Adrenal gland (tissue), 19 donors: ENCODE measurements around the gene FNDC4. TPM values are rescaled to one million over a fixed set of nuclear protein-coding genes. Genes with fewer than 3 reads are reported as not detected.
"Not testable (repeated sequence)": the region's sequence is repeated elsewhere in the genome, so short reads cannot be mapped to it uniquely, and the experiment has no call there.

ENCODE experiments used
- DNase-seq, 7 donors: peaks; one replicate each; pipeline ENCODE4 v3.0.0-alpha.2; 2019 to 2020
- H3K27ac ChIP-seq, 5 donors: fragments of 200-600 bp; sonication (generic) in 4 of 5; 1 replicate in 3 of 5; 2 replicates in 2 of 5; pipeline versions ENCODE4 v1.5.1 to v1.8.0; 2016 to 2020; ENCODE audit warnings: mild to moderate bottlenecking in 1 of 5
- H3K27me3 ChIP-seq: fragments of 200-600 bp; 2 replicates; pipeline ENCODE4 v1.8.0; 2021
- H3K36me3 ChIP-seq, 2 donors: fragments of 200-600 bp; replicated peaks in 1 of 2; 1 replicate in 1 of 2; 2 replicates in 1 of 2; pipeline versions ENCODE4 v1.5.1 to v1.8.0; 2018 to 2022
- H3K4me1 ChIP-seq, 2 donors: fragments of 200-600 bp; replicated peaks in 1 of 2; 1 replicate in 1 of 2; 2 replicates in 1 of 2; pipeline versions ENCODE4 v1.5.1 to v1.8.0; 2018 to 2021
- H3K4me3 ChIP-seq, 4 donors: fragments of 200-600 bp; sonication (generic) in 3 of 4; one replicate each; pipeline ENCODE4 v1.5.1; 2016 to 2018
- H3K9me3 ChIP-seq, 3 donors: fragments of 200-600 bp; sonication (generic) in 1 of 3; replicated peaks in 1 of 3; 1 replicate in 2 of 3; 2 replicates in 1 of 3; pipeline versions ENCODE4 v1.5.1 to v1.8.0; 2016 to 2021
- POLR2A ChIP-seq, 2 donors: fragments of 450-650 bp; IDR thresholded peaks; one replicate each; pipeline ENCODE4 v1.6.1; 2017; ENCODE audit warnings: antibody characterized with exemption in 2 of 2, mild to moderate bottlenecking in 2 of 2, moderate library complexity in 1 of 2
- WGBS, 4 donors: extraction: QIAGEN DNeasy Blood & Tissue Kit in 2 of 4; methylation state at CpG; one replicate each; pipeline versions ENCODE4 v1.1.5 to v1.1.7; 2013 to 2017; 5-methylcytosine and 5-hydroxymethylcytosine counted together
- intact Hi-C, 2 donors: fragments of 100-400 bp; cut with DNase I; formaldehyde crosslinking; loops; one replicate each; pipeline versions ENCODE4 v1.14.1 to v1.15.0; 2022 to 2023
- long read RNA-seq, 10 donors: library from polyadenylated mRNA in 3 of 10; unstranded in 2 of 10; stranded (forward) in 1 of 10; transcript quantifications; one replicate each; pipeline ENCODE4 v2.0.0 and lab custom pipeline, GENCODE V29; 2021 to 2026
- polyA plus RNA-seq, 3 donors: library from polyadenylated mRNA; stranded (reverse); fragments of 200-250 nt in 2 of 3; fragments of 350-450 nt in 1 of 3; fragmentation: Illumina TruSeq in 1 of 3; extraction: RNeasy Lipid Tissue Mini Kit (QIAGEN cat#74804) in 1 of 3; gene quantifications; one replicate each; pipeline ENCODE4 v1.2.3, GENCODE V29; 2013 to 2014
- total RNA-seq, 9 donors: library from RNA; depleted of rRNA in 4 of 9; stranded (reverse); fragments of >200 nt in 4 of 9; fragments of 120-200 nt in 1 of 9; fragmentation: NEBNext Ultra II Directional in 1 of 9; extraction: Animal tissue kit (Norgen Biotek cat#: 25700) in 1 of 9; gene quantifications; one replicate each; pipeline versions ENCODE4 v1.1.0 to v1.2.4, GENCODE V29; 2013 to 2023
- TF ChIP-seq, protein P1 (sequence below), 6 experiments: fragments of 450-650 bp in 4 of 6; fragments of 200-600 bp in 2 of 6; sonication (generic) in 1 of 6; IDR thresholded peaks; 1 replicate in 5 of 6; 2 replicates in 1 of 6; pipeline versions ENCODE4 v1.5.1 to v1.8.0; 2016 to 2021; ENCODE audit warnings: antibody characterized with exemption in 6 of 6, mild to moderate bottlenecking in 2 of 6, moderate library complexity in 1 of 6
- donor health status: healthy with polysubstance abuse.
- donor health status: Bipolar disorder and iron deficiency.
- donor health status: DM: yes; HTN: yes; CAD: no.
- donor health status: DM: no; HTN: no; CAD: no.
- donor health status: DM: no; HTN: no; CAD: no.
- donor health status: DM: yes; HTN: yes; CAD: no.

FNDC4 gene, protein sequence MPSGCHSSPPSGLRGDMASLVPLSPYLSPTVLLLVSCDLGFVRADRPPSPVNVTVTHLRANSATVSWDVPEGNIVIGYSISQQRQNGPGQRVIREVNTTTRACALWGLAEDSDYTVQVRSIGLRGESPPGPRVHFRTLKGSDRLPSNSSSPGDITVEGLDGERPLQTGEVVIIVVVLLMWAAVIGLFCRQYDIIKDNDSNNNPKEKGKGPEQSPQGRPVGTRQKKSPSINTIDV
- total RNA-seq, result 100 to 1,000 TPM in 6 of 9 donors, 10 to 100 TPM in 3; 35.3 to 321 (median 115) TPM
- polyA plus RNA-seq, result 100 to 1,000 TPM in 2 of 3 donors, 10 to 100 TPM in 1; 51.3 to 331 (median 101) TPM
- long read RNA-seq, donor 1, transcript FNDC4-201 (7 exons, 1,657 nt), result major isoform, 14 of 21 reads
- long read RNA-seq, donor 1, partial matches to known transcripts, result 6 of 21 reads
- long read RNA-seq, donor 1, other reads (novel, unspliced or antisense), result 0 of 21 reads
- long read RNA-seq, donor 2, transcript FNDC4-201 (7 exons, 1,657 nt), result major isoform, 9 of 17 reads
- long read RNA-seq, donor 2, partial matches to known transcripts, result 8 of 17 reads
- long read RNA-seq, donor 2, other reads (novel, unspliced or antisense), result 0 of 17 reads
- long read RNA-seq, donor 3, transcript FNDC4-201 (7 exons, 1,657 nt), result major isoform, 5 of 11 reads
- long read RNA-seq, donor 3, partial matches to known transcripts, result 6 of 11 reads
- long read RNA-seq, donor 3, other reads (novel, unspliced or antisense), result 0 of 11 reads
- long read RNA-seq, donor 4, partial matches to known transcripts, result 45 of 48 reads
- long read RNA-seq, donor 4, other reads (novel, unspliced or antisense), result 2 of 48 reads
- long read RNA-seq, donor 5, transcript FNDC4-201 (7 exons, 1,657 nt), result major isoform, 284 of 426 reads
- long read RNA-seq, donor 5, partial matches to known transcripts, result 103 of 426 reads
- long read RNA-seq, donor 5, other reads (novel, unspliced or antisense), result 39 of 426 reads
- long read RNA-seq, donor 6, partial matches to known transcripts, result 18 of 20 reads
- long read RNA-seq, donor 6, other reads (novel, unspliced or antisense), result 0 of 20 reads
- long read RNA-seq, donor 7, transcript FNDC4-201 (7 exons, 1,657 nt), result major isoform, 5 of 5 reads
- long read RNA-seq, donor 7, partial matches to known transcripts, result 0 of 5 reads
- long read RNA-seq, donor 7, other reads (novel, unspliced or antisense), result 0 of 5 reads
- long read RNA-seq, donor 8, transcript FNDC4-201 (7 exons, 1,657 nt), result major isoform, 6 of 6 reads
- long read RNA-seq, donor 8, partial matches to known transcripts, result 0 of 6 reads
- long read RNA-seq, donor 8, other reads (novel, unspliced or antisense), result 0 of 6 reads
- long read RNA-seq, donor 9, partial matches to known transcripts, result 0 of 3 reads
- long read RNA-seq, donor 9, other reads (novel, unspliced or antisense), result 0 of 3 reads
- long read RNA-seq, donor 10, partial matches to known transcripts, result 0 of 2 reads
- long read RNA-seq, donor 10, other reads (novel, unspliced or antisense), result 0 of 2 reads

DNA sequence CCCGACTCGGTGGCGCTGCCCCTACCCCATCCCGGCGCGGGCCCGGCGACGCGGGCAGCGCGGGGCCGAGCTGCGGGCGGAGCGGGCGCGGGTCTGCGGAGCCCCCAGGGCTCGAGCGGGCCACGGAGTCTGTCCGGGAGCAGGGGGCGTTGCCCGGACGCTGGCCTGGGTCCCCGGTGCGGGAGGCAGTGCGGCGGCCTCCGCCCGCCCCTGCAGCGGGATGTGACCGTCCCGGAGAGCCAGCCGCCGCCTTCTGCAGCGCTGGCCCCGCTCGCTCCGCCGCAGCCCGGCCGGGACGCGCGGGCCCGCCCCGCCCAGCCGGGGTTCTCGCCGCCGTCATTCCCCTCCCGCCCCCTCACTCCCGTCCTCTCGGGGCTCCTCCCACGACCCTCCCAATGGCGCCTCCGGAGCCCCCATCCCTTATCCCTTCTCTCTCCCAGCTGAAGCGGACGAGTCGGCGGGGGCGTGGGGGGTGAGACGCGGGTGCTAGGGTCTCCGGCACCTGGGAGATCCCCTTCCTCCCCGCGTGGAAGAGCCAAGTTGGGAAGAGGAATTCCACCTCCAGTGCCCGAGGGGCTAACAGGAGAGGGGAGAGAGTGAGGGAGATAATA lies at the start of gene FNDC4:
FNDC4 (minus strand) TSS at position 257 of the 611 bp plus-strand sequence. CDS start 521 bp downstream, outside the sequence.
- peak; percentile 75 to 79 for TF ChIP-seq POLR2A (IDR thresholded peaks at IDR 0.05)
- TF ChIP-seq, protein P1, sequence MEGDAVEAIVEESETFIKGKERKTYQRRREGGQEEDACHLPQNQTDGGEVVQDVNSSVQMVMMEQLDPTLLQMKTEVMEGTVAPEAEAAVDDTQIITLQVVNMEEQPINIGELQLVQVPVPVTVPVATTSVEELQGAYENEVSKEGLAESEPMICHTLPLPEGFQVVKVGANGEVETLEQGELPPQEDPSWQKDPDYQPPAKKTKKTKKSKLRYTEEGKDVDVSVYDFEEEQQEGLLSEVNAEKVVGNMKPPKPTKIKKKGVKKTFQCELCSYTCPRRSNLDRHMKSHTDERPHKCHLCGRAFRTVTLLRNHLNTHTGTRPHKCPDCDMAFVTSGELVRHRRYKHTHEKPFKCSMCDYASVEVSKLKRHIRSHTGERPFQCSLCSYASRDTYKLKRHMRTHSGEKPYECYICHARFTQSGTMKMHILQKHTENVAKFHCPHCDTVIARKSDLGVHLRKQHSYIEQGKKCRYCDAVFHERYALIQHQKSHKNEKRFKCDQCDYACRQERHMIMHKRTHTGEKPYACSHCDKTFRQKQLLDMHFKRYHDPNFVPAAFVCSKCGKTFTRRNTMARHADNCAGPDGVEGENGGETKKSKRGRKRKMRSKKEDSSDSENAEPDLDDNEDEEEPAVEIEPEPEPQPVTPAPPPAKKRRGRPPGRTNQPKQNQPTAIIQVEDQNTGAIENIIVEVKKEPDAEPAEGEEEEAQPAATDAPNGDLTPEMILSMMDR (IDR thresholded peaks at IDR 0.05), result no peak
- H3K9me3 ChIP-seq, result no peaks in the 10 kb centered on the region
- WGBS, 4 donors, result 0 to 1% (median 0%) methylated on average over 6 to 70 of the region's 70 CpGs
- H3K27ac ChIP-seq, result peak within 1 kb of the TSS; percentile 78 to 99 (median 89)
- H3K27me3 ChIP-seq, result no peaks in the 10 kb centered on the region
- peak within 1 kb of the TSS in 3 of 4 donors; percentile 44 to 93 (median 80) for H3K4me3 ChIP-seq
- DNase-seq, result peak in 6 of 7 donors; percentile 37 to 58 (median 50)
- peaks cover 0 to 15% of the 10 kb centered on the region in 2 donors for H3K36me3 ChIP-seq
- intact Hi-C loops, result no loop called here
- H3K4me1 ChIP-seq, result peaks cover 6 to 17% of the 10 kb centered on the region in 2 donors

DNA sequence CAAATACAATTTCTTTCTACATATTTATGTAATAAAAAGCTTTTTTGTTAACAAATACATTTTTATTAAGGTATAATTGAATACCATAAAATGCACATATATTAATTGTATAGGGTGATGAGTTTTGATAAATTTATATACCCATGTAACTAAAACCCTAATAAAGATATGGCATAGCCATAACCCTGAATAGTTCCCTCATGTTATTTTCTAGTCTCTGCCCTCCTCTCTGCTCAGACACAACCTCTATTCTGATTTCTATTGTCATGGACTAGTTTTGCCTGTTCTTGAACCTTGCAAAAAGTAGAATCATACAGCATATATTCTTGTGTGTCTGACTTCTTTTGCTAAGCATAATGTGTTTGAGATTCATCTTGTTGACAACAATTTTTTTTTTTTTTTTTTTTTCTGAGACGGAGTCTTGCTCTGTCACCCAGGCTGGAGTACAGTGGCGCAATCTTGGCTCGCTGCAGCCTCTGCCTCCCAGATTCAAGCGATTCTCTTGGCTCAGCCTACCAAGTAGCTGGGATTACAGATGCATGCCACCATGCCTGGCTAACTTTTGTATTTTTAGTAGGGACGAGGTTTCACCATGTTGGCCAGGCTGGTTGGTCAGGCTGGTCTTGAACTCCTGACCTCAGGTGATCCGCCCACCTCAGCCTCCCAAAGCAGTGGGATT lies 49.3 kb upstream of the FNDC4 start:
- TF ChIP-seq, protein P1 (IDR thresholded peaks at IDR 0.05), result no peak
- no peak for TF ChIP-seq POLR2A (IDR thresholded peaks at IDR 0.05)
- intact Hi-C loops, result no loop called here

DNA sequence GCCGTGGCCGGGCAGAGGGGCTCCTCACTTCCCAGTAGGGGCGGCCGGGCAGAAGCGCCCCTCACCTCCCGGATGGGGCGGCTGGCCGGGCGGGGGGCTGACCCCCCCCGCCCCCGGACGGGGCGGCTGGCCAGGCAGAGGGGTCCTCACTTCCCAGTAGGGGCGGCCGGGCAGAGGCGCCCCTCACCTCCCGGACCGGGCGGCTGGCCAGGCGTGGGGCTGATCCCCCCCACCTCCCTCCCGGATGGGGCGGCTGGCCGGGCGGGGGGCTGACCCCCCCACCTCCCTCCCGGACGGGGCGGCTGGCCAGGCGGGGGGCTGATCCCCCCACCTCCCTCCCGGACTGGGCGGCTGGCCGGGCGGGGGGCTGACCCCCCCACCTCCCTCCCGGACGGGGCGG lies 44.6 kb upstream of the FNDC4 start:
- H3K27me3 ChIP-seq, H3K4me3 ChIP-seq, H3K9me3 ChIP-seq, DNase-seq, intact Hi-C loops, H3K27ac ChIP-seq, H3K36me3 ChIP-seq, H3K4me1 ChIP-seq: not testable (repeated sequence)
- WGBS, 4 donors, result 81 to 97% (median 95%) methylated on average over 3 to 27 of the region's 35 CpGs

More for the DNA sequence above, 49.3 kb upstream of the FNDC4 start:
- Histone ChIP-seq H3K27me3 (no peaks in the 10 kb centered on the region), H3K27ac (no peak overlapping the region), H3K4me1 (no peaks in the 10 kb centered on the region), H3K4me3 (no peak overlapping the region), H3K9me3 (no peaks in the 10 kb centered on the region), H3K36me3 (no peaks in the 10 kb centered on the region)
- WGBS, 4 donors, result 84 to 92% (median 89%) methylated on average over 6 of the region's 6 CpGs
- DNase-seq, result no peak

DNA sequence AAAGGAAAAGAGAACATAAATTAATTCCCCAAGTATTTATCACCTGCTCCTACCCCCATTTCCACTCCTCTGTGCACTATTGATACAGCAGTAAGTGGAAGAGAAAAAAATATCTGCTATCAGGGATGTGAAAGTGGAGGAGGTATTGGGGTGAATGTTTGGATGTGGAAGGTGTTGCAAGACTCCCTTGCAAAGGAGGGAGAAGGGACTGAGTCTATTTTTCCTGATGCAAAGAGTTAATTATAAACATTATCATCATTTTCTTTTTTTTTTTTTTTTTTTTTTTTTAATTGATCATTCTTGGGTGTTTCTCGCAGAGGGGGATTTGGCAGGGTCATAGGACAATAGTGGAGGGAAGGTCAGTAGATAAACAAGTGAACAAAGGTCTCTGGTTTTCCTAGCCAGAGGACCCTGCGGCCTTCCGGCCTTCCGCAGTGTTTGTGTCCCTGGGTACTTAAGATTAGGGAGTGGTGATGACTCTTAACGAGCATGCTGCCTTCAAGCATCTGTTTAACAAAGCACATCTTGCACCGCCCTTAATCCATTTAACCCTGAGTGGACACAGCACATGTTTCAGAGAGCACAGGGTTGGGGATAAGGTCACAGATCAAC lies 43.9 kb upstream of the FNDC4 start:
- WGBS, 4 donors, result 40 to 87% (median 68%) methylated on average over 1 to 4 of the region's 6 CpGs
- H3K27me3 ChIP-seq, DNase-seq, H3K4me3 ChIP-seq, H3K4me1 ChIP-seq, H3K36me3 ChIP-seq, intact Hi-C loops, H3K9me3 ChIP-seq, H3K27ac ChIP-seq: not testable (repeated sequence)
